G401 (cell line): Measurements from ENCODE around the gene LRP2. TPM values are rescaled to one million over a fixed set of nuclear protein-coding genes. Genes with fewer than 3 reads are reported as not detected.

Experiments
- DNase-seq: peaks from one replicate; pipeline ENCODE4 v3.0.0-alpha.2; 2015; ENCODE audit warnings: low spot score
- in situ Hi-C: cut with HindIII; loops from 2 replicates; pipeline ENCODE4 v1.10.0; 2016; ENCODE audit warnings: low sequenced_read_pairs, mixed read lengths
- total RNA-seq: library from RNA; depleted of rRNA; stranded (reverse); fragments of >200 nt; shearing (Covaris generic); gene quantifications from 2 replicates; pipeline ENCODE4 v1.2.3, GENCODE V29; 2014

The LRP2 gene
- total RNA-seq, 1 experiment from 2014 or later: not detected

GRCh38 chr2:169109502-169110409 is 252.6 kb downstream of the LRP2 start:
- in situ Hi-C loops: no loop called here
- DNase-seq: peak; percentile 81

GRCh38 chr2:169108099-169108884 is 254.0 kb downstream of the LRP2 start:
- in situ Hi-C loops: no loop called here
- no peak for DNase-seq

DNA sequence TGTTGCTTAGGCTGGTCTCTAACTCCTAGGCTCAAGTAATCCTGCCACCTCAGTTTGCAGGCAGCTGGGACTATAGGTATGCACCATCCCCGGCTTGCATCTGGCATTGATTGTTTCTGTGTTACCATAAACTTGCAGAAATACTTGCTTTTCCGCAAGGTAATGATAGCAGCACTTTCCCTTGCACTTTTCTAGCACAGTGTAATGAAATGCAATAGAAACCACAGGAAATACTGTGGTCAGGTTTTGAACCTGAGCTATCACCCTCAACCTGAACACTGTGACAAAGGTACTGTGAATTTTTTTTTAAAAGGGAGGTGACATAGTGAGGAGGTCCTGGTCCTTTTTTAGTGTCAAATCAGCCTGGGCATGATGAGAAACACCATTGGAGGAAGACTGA is 254.7 kb downstream of the LRP2 start:
- DNase-seq: no peak
- in situ Hi-C loops: no loop called here

- in situ Hi-C loops: no loop called here
- DNase-seq: no peak
Observed at GRCh38 chr2:169106563-169107545, 255.5 kb downstream of the LRP2 start.

DNA sequence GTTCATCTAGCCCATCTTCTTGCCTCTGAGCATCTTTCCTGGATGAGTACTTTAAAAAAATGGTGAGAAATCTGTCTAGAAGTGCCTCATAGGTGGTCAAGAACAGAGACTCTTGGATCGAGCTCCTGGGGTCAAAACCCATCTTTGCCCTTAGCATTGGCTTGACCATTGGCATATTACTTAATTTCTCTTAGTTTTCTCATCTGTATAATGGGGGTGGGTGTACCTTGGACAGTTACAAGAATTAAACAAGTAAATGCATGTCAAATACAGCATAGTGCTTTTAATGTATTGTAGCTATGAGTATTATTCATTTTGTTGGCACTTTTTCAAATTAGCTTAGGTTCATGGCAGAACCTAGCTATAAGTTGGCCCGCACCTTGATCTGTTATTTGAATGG is 256.2 kb downstream of the LRP2 start:
- no peak for DNase-seq
- in situ Hi-C loops: no loop called here

DNA sequence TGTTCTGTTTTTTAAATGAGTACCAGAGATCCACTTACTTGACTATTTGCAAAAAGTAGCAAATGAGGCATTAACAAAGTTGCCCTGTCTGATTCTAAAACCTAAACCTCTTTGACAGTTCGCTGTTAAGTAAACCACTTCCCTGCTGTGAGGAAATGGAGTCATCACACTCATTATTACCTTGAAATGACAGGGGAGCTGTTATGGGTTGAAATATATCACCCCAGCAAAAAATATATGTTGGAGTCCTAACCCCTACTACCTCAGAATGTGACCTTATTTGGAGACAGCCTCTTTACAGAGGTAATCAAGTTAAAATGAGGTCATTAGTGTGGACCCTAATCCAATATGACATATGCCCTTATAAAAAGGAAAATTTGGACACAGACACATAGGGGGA is 256.9 kb downstream of the LRP2 start:
- in situ Hi-C loops: no loop called here
- DNase-seq: no peak

- no peak for DNase-seq
- in situ Hi-C loops: no loop called here
Observed at GRCh38 chr2:169104848-169105247, 257.5 kb downstream of the LRP2 start.

- DNase-seq: no peak
- in situ Hi-C loops: no loop called here
Observed at GRCh38 chr2:169095621-169096105, 266.7 kb downstream of the LRP2 start.

DNA sequence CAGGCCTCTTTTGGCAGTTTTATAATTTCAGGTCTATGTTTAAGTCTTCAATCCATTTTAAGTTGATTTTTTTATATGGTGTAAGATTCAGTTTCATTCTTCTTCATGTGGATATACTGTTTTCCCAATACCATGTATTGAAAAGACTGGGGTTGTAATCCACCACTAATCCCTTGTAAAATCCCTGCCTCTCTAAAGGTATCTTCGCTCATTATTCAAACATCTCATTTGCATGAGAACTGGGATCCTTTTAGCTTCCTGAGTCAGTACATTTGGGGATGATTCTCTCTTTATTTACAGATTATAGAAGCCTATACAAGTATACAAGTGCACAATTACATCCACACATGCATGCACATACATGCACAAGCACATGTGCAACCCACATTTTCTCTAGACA is 267.7 kb downstream of the LRP2 start:
- no peak for DNase-seq
- in situ Hi-C loops: no loop called here

GRCh38 chr2:169093535-169093934 is 268.8 kb downstream of the LRP2 start:
- no peak for DNase-seq
- in situ Hi-C loops: no loop called here

DNA sequence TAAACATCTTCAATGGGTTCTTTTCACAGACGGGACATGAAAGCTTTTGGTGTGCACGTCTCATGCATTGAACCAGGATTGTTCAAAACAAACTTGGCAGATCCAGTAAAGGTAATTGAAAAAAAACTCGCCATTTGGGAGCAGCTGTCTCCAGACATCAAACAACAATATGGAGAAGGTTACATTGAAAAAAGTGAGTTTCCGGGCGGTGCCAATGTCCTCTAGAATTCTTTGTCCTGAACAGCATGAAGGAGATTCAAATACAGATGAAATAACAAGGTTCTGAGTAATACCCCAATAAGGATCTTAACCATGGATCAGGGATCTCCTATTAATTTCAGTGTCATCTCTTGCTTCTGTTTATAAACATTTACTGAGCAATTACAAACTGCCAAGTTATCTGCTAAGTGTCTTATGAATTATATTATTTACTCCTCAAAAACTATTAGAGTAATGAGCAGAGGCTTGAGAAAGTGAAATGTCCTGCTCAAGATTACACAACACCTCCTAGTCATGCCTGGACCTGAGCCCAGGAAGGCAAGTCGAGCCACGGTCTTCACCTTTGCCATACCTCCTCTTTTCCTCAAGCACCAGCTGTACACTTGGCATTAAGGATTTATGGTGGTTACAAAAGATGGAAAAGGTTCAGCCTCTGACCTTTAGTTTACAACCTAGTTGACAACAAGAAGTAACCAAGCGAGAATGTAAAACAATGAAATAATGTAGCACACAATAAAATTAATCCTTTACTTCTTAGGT is 270.4 kb downstream of the LRP2 start:
- DNase-seq: no peak
- in situ Hi-C loops: no loop called here

DNA sequence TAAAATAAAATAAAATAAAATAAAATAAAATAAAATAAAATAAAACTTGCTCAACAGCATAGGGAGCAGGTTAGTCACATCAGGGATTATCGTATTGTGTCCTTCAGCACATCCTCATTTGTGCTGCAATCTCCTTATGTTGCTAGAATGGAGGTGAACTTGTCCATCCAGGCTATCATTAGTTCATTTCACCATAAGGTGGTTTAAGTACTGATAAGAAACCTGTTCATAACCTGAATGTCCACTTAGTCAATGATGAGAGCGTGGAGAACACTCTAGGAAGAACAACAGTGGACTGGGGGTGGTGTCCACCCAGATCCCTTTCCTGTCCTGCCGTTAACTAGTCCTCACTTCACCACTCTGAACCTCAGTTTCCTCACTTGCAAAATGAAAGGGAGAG is 271.1 kb downstream of the LRP2 start:
- in situ Hi-C loops: no loop called here
- DNase-seq: no peak

DNA sequence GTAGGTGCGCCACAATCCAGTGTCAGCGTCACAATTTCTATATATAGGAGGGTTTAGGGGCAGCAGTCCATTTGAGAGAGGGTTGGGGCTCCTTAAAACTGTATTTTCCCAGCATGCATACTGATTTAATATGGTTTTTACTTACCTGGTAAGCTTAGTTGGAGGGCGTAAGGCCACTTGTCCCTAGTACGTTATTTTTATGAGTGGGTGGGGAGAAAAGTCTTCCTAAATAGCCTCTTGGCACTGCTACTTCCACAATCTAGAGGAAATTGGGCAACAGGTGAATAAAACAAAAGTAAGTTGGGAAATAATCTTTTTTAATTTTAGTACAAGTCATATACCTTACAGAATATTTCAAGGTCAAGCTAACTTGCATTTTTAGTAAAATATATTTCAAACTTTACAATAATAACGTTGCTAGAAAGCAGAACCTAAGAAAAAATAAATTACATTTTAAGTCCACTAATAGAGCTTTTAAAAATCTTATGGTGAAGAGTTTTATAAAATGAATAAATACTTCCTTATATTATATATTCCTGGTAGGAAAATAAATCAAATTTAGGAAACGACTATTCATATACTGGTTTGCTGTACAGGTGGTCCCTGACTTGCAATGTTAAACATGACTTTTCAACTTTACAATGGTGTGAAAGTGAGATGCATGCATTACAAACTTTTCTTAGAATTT is 272.1 kb downstream of the LRP2 start:
- peak; percentile 25 for DNase-seq
- in situ Hi-C loops: no loop called here

DNA sequence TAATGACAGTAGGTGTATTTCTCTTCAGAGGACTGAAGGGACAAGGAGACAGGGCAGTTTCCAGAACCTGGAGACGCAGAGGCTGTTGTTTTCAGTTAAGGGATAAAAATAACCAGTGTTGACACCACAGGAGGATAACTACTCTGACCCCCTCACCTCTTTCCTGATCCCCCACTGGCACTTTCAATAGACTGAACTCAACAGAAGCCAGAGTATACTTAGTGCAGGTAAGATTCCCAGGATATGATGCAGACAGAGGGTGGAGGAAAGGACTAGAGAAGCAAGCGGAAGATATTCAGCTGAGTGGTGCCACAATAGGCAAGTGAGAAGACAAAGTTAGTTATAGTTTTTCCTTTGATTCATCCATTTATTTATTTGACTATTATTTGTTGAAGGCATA is 273.2 kb downstream of the LRP2 start:
- in situ Hi-C loops: no loop called here
- DNase-seq: no peak

DNA sequence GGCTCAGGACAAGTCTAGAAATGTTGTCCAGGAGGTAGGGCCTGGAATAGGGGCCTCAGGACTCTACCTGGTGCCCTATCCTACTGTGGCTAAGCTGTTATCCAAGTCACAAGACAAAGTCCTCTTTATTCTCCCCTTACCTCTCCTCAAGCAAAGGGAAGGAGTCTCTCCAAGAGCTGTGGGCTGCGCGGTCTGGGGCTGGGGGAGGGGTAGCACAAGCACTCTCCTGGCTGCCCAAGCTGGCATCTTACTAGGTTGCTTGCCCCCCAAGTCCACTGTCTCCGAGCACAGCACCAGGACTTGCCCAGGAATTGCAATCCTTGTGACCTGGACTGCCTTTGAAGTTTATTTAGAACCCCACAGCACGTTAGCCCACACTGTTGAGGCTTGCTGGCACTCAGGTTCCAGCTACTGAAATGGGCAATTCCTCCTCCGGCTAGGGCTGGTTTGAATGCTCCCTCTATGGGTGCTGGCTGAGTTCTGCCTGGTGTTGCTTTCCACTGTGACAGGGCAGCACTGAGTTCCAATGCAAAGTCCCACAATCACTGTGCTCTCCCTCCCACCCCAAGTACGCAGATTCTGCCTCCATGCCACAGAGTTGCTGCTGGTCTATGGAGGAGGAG is 274.5 kb downstream of the LRP2 start:
- in situ Hi-C loops: no loop called here
- no peak for DNase-seq

- in situ Hi-C loops: no loop called here
- DNase-seq: no peak
Observed at GRCh38 chr2:169086893-169087467, 275.4 kb downstream of the LRP2 start.

DNA sequence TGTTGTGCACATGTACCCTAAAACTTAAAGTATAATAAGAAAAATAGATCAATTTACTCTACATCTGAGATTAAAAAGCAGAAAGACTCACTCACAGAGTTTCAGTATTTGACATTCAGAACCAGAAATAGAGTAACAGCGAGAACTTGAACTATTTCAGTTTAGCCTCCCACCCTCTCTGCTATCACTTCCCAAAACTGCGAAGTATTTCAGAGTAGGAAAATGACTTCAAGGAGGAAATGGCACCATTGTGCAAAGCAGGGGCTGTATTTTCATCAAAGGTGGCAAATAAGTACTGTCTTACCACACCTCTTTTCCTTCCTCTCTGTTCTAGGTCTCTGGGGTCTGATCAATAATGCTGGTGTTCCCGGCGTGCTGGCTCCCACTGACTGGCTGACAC is 279.3 kb downstream of the LRP2 start:
- DNase-seq: no peak
- in situ Hi-C loops: no loop called here
